ENCODE data around the gene B3GLCT. TPM values are rescaled to one million over a fixed set of nuclear protein-coding genes. Genes with fewer than 3 reads are reported as not detected.
A peak's percentile ranks its signal among the peaks of the same experiment; 100 is the strongest.

Gene B3GLCT
- total and polyA plus RNA-seq, 2 donors (not counting 3 experiments of a cell fraction or from before 2014, with no cell fraction given) = 5.2 to 14.6 TPM

DNA sequence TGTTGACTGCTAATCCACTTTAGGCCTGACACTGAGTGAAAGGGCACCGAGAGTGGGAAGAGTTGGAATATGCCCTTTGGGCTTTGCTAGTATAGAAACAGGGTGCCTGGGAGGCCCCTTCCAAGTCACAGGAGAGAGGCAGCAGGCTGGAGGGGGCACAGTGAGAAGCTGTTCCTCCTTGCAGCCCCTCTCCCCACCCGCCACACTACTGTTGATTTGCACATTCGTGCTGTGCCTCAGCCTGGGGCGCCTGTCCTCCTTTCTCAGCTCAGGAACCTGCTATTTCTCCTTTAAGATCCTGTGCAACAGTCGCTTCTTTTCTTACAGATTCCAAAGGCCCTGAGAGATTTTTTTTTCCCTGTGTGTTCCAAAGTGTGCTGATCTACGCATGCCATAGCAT lies 2.8 kb upstream of the B3GLCT start:
- no peak for FAIRE-seq
- Histone ChIP-seq H3K9me1 (replicated peaks; ENCODE audit: control insufficient read depth, extremely low read depth, insufficient read depth, low read length) (no peaks in the 10 kb centered on the region), H3K79me2 (ENCODE audit: control insufficient read depth, insufficient read depth, low read length) (no peaks in the 10 kb centered on the region), H4K20me1 (replicated peaks; ENCODE audit: control insufficient read depth, extremely low read depth, insufficient read depth, low read length) (no peaks in the 10 kb centered on the region), H3K4me2 (ENCODE audit: insufficient read depth, low read length) (no peak overlapping the region), H3K4me1 (ENCODE audit: control insufficient read depth, extremely low read depth, insufficient read depth, low read length) (peaks cover 14% of the 10 kb centered on the region), H2AFZ (ENCODE audit: low read depth, low read length) (no peak overlapping the region), H3K27me3 (ENCODE audit: control insufficient read depth in 2 of 2, insufficient read depth in 2 of 2, low read length in 2 of 2) (peaks cover 0 to 3% of the 10 kb centered on the region in 2 experiments), H3K36me3 (ENCODE audit: control insufficient read depth in 2 of 2, extremely low read depth in 1 of 2, insufficient read depth in 2 of 2, low read length in 2 of 2) (no peaks in the 10 kb centered on the region), H3K27ac (ENCODE audit: insufficient read depth, low read depth, low read length) (no peak overlapping the region), H3K9me3 (replicated peaks; ENCODE audit: control insufficient read depth, insufficient read depth, low read length) (no peaks in the 10 kb centered on the region), H3K4me3 (replicated peaks in 1 of 3; ENCODE audit: insufficient read depth in 1 of 3, low read depth in 1 of 3, low read length in 3 of 3) (no peak overlapping the region), H3K9ac (replicated peaks; ENCODE audit: extremely low read depth, insufficient read depth, low read length) (no peak overlapping the region)
- dilution Hi-C loops (cut with MboI; ENCODE audit: extremely low pct_ligation_motif_present, low sequenced_read_pairs) (no loop called here), intact Hi-C loops (cut with micrococcal nuclease) (no loop called here)
- no peak for DNase-seq (ENCODE audit: low read depth, low spot score)
- no TSS peak for BruUV-seq (replicated peaks)
- POLR2A ChIA-PET = no interaction called here
- CTCF ChIA-PET = no interaction called here
- TF ChIP-seq POLR2A (IDR thresholded peaks at IDR 0.05; ENCODE audit: low read depth, low read length) (no peak), JUN (IDR thresholded peaks at IDR 0.05; ENCODE audit: borderline replicate concordance, insufficient read depth, insufficient read length, low read depth) (no peak), FOS (IDR thresholded peaks at IDR 0.05; ENCODE audit: borderline replicate concordance, insufficient read depth, low read length) (no peak), GATA2 (IDR thresholded peaks at IDR 0.05; ENCODE audit: insufficient read depth, insufficient read length, low read depth, low read length) (no peak), EZH2 (IDR thresholded peaks at IDR 0.05; ENCODE audit: borderline replicate concordance, low read depth, low read length, severe bottlenecking) (no peak)
- TF ChIP-seq, protein P1, sequence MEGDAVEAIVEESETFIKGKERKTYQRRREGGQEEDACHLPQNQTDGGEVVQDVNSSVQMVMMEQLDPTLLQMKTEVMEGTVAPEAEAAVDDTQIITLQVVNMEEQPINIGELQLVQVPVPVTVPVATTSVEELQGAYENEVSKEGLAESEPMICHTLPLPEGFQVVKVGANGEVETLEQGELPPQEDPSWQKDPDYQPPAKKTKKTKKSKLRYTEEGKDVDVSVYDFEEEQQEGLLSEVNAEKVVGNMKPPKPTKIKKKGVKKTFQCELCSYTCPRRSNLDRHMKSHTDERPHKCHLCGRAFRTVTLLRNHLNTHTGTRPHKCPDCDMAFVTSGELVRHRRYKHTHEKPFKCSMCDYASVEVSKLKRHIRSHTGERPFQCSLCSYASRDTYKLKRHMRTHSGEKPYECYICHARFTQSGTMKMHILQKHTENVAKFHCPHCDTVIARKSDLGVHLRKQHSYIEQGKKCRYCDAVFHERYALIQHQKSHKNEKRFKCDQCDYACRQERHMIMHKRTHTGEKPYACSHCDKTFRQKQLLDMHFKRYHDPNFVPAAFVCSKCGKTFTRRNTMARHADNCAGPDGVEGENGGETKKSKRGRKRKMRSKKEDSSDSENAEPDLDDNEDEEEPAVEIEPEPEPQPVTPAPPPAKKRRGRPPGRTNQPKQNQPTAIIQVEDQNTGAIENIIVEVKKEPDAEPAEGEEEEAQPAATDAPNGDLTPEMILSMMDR (IDR thresholded peaks at IDR 0.05; ENCODE audit: extremely low read depth in 1 of 2, insufficient read depth in 1 of 2, low read depth in 1 of 2, low read length in 2 of 2) = no peak

GRCh38 chr13:31198519-31198918 lies 1.3 kb upstream of the B3GLCT start:
- FAIRE-seq = peak; percentile 28
- Histone ChIP-seq H3K9me1 (replicated peaks; ENCODE audit: control insufficient read depth, extremely low read depth, insufficient read depth, low read length) (no peaks in the 10 kb centered on the region), H3K4me2 (ENCODE audit: insufficient read depth, low read length) (no peak overlapping the region), H3K79me2 (ENCODE audit: control insufficient read depth, insufficient read depth, low read length) (no peaks in the 10 kb centered on the region), H3K9me3 (replicated peaks; ENCODE audit: control insufficient read depth, insufficient read depth, low read length) (no peaks in the 10 kb centered on the region), H3K36me3 (ENCODE audit: control insufficient read depth in 2 of 2, extremely low read depth in 1 of 2, insufficient read depth in 2 of 2, low read length in 2 of 2) (no peaks in the 10 kb centered on the region), H3K4me3 (replicated peaks in 1 of 3; ENCODE audit: insufficient read depth in 1 of 3, low read depth in 1 of 3, low read length in 3 of 3) (no peak overlapping the region), H2AFZ (ENCODE audit: low read depth, low read length) (no peak overlapping the region), H3K27ac (ENCODE audit: insufficient read depth, low read depth, low read length) (no peak overlapping the region), H3K4me1 (ENCODE audit: control insufficient read depth, extremely low read depth, insufficient read depth, low read length) (peaks cover 14% of the 10 kb centered on the region), H3K9ac (replicated peaks; ENCODE audit: extremely low read depth, insufficient read depth, low read length) (no peak overlapping the region), H3K27me3 (ENCODE audit: control insufficient read depth in 2 of 2, insufficient read depth in 2 of 2, low read length in 2 of 2) (no peaks in the 10 kb centered on the region), H4K20me1 (replicated peaks; ENCODE audit: control insufficient read depth, extremely low read depth, insufficient read depth, low read length) (no peaks in the 10 kb centered on the region)
- no peak for DNase-seq (ENCODE audit: low read depth, low spot score)
- no peak for TF ChIP-seq EZH2 (IDR thresholded peaks at IDR 0.05; ENCODE audit: borderline replicate concordance, low read depth, low read length, severe bottlenecking)
- TF ChIP-seq POLR2A (IDR thresholded peaks at IDR 0.05; ENCODE audit: low read depth, low read length) = no peak
- TF ChIP-seq FOS (IDR thresholded peaks at IDR 0.05; ENCODE audit: borderline replicate concordance, insufficient read depth, low read length) = no peak
- TF ChIP-seq POLR2AphosphoS5 (IDR thresholded peaks at IDR 0.05; ENCODE audit: insufficient read depth, low read depth, low read length) = no peak
- TF ChIP-seq JUN (IDR thresholded peaks at IDR 0.05; ENCODE audit: borderline replicate concordance, insufficient read depth, insufficient read length, low read depth) = no peak
- no peak for TF ChIP-seq MAX (IDR thresholded peaks at IDR 0.05; ENCODE audit: insufficient read depth, insufficient read length)
- no peak for TF ChIP-seq MYC (IDR thresholded peaks at IDR 0.05; ENCODE audit: low read depth, low read length)
- TF ChIP-seq, protein P1 (IDR thresholded peaks at IDR 0.05; ENCODE audit: extremely low read depth in 1 of 2, insufficient read depth in 1 of 2, low read depth in 1 of 2, low read length in 2 of 2) = no peak
- TF ChIP-seq GATA2 (IDR thresholded peaks at IDR 0.05; ENCODE audit: insufficient read depth, insufficient read length, low read depth, low read length) = no peak
- ChIA-PET POLR2A (no interaction called here), CTCF (interaction anchor here (0.5 kb wide), 1 partner anchor 153 kb away, joined by 3 read pairs; no protein-coding TSS in a partner anchor)
- dilution Hi-C loops (cut with MboI; ENCODE audit: extremely low pct_ligation_motif_present, low sequenced_read_pairs) = no loop called here
- no TSS peak for BruUV-seq (replicated peaks)
- intact Hi-C loops (cut with micrococcal nuclease) = no loop called here

Data from endothelial cell of umbilical vein (primary cell).